Erythroblast (primary cell): ENCODE measurements around the gene HOXC13.

ENCODE experiments used
- GATA1 ChIP-seq: IDR thresholded peaks from 2 replicates; pipeline ENCODE4 v1.6.1; 2011; ENCODE audit warnings: low read depth, mild to moderate bottlenecking, control low read depth, low read length, moderate library complexity
- POLR2A ChIP-seq: IDR thresholded peaks from 2 replicates; pipeline ENCODE4 v1.6.1; 2011; ENCODE audit warnings: mild to moderate bottlenecking, low read length

DNA sequence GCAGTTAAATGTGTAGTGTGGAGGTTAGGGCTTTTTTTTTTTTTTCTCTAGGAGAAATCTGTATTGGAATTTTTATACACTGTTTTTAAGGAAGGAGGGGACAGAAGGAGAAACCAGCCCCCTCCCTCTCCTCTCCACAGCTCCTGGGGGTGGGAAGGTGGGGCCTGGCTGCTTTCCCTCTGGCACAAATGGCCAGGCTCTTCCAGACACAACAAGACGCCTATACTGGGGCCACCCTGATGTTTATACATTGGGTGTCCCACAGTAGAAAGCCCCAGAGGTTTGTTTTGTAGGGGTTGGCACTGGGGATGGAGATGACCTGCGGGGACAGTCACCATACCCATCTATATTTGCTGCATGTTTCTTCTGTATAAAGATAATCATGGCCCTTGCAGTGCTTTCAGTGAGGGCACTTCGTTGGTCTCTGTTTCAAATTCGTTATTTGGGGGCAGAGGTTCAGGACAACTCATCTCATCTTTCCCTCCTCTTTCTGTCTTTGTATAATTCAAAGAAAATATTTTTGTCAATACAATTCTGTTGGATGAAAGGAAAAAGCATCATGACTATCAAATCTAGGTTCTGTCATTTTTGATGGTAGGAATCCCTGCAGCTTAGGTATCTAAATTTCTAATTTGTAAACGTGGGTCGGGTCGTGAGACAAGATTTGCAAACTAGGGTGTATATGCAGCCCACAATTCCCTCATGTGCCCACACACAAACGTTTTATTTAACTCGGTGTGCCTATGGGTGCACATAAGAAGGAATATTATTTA, 38.4 kb downstream of the HOXC13 start:
- no peak for TF ChIP-seq POLR2A
- TF ChIP-seq GATA1: no peak
